ENCODE measurements around the gene PIK3R2. TPM values are rescaled to one million over a fixed set of nuclear protein-coding genes. Genes with fewer than 3 reads are reported as not detected.

Gene PIK3R2
- total and polyA plus RNA-seq, 2 of the 8 experiments (the other 6 are each of a cell fraction or from before 2014, with no cell fraction given), result 21.7 to 57.1 TPM

DNA sequence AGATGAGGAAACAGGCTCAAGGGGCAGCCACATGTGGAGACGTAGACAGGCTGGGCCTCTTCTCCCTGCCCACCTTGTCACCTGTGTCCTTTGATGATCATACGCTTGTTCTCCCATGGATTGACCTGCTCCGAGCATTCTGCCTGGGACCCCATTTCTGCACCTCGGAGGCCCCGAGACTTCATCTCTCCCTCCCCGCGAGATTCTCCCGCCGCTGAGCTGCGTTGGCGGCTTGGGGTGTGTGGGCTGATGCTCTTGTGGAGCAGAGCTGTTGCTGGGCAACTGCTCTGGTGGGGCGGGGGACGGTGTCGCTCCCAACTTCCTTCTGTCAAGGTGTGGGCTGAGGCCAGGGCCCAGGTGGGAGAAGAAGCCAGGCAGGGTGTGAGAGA, 33.3 kb upstream of the PIK3R2 start (continued):
- TF ChIP-seq, protein P1, sequence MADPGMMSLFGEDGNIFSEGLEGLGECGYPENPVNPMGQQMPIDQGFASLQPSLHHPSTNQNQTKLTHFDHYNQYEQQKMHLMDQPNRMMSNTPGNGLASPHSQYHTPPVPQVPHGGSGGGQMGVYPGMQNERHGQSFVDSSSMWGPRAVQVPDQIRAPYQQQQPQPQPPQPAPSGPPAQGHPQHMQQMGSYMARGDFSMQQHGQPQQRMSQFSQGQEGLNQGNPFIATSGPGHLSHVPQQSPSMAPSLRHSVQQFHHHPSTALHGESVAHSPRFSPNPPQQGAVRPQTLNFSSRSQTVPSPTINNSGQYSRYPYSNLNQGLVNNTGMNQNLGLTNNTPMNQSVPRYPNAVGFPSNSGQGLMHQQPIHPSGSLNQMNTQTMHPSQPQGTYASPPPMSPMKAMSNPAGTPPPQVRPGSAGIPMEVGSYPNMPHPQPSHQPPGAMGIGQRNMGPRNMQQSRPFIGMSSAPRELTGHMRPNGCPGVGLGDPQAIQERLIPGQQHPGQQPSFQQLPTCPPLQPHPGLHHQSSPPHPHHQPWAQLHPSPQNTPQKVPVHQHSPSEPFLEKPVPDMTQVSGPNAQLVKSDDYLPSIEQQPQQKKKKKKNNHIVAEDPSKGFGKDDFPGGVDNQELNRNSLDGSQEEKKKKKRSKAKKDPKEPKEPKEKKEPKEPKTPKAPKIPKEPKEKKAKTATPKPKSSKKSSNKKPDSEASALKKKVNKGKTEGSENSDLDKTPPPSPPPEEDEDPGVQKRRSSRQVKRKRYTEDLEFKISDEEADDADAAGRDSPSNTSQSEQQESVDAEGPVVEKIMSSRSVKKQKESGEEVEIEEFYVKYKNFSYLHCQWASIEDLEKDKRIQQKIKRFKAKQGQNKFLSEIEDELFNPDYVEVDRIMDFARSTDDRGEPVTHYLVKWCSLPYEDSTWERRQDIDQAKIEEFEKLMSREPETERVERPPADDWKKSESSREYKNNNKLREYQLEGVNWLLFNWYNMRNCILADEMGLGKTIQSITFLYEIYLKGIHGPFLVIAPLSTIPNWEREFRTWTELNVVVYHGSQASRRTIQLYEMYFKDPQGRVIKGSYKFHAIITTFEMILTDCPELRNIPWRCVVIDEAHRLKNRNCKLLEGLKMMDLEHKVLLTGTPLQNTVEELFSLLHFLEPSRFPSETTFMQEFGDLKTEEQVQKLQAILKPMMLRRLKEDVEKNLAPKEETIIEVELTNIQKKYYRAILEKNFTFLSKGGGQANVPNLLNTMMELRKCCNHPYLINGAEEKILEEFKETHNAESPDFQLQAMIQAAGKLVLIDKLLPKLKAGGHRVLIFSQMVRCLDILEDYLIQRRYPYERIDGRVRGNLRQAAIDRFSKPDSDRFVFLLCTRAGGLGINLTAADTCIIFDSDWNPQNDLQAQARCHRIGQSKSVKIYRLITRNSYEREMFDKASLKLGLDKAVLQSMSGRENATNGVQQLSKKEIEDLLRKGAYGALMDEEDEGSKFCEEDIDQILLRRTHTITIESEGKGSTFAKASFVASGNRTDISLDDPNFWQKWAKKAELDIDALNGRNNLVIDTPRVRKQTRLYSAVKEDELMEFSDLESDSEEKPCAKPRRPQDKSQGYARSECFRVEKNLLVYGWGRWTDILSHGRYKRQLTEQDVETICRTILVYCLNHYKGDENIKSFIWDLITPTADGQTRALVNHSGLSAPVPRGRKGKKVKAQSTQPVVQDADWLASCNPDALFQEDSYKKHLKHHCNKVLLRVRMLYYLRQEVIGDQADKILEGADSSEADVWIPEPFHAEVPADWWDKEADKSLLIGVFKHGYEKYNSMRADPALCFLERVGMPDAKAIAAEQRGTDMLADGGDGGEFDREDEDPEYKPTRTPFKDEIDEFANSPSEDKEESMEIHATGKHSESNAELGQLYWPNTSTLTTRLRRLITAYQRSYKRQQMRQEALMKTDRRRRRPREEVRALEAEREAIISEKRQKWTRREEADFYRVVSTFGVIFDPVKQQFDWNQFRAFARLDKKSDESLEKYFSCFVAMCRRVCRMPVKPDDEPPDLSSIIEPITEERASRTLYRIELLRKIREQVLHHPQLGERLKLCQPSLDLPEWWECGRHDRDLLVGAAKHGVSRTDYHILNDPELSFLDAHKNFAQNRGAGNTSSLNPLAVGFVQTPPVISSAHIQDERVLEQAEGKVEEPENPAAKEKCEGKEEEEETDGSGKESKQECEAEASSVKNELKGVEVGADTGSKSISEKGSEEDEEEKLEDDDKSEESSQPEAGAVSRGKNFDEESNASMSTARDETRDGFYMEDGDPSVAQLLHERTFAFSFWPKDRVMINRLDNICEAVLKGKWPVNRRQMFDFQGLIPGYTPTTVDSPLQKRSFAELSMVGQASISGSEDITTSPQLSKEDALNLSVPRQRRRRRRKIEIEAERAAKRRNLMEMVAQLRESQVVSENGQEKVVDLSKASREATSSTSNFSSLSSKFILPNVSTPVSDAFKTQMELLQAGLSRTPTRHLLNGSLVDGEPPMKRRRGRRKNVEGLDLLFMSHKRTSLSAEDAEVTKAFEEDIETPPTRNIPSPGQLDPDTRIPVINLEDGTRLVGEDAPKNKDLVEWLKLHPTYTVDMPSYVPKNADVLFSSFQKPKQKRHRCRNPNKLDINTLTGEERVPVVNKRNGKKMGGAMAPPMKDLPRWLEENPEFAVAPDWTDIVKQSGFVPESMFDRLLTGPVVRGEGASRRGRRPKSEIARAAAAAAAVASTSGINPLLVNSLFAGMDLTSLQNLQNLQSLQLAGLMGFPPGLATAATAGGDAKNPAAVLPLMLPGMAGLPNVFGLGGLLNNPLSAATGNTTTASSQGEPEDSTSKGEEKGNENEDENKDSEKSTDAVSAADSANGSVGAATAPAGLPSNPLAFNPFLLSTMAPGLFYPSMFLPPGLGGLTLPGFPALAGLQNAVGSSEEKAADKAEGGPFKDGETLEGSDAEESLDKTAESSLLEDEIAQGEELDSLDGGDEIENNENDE (IDR thresholded peaks at IDR 0.05; ENCODE audit: insufficient replicate concordance, low read length), result no peak
- no peak for TF ChIP-seq TCF12 (IDR thresholded peaks at IDR 0.05; ENCODE audit: low read depth, low read length)
- no peak for TF ChIP-seq YY1 (IDR thresholded peaks at IDR 0.05; ENCODE audit: low read depth, low read length)
- TF ChIP-seq MAFK (IDR thresholded peaks at IDR 0.05; ENCODE audit: low read depth, low read length), result no peak
- TF ChIP-seq, protein P2, sequence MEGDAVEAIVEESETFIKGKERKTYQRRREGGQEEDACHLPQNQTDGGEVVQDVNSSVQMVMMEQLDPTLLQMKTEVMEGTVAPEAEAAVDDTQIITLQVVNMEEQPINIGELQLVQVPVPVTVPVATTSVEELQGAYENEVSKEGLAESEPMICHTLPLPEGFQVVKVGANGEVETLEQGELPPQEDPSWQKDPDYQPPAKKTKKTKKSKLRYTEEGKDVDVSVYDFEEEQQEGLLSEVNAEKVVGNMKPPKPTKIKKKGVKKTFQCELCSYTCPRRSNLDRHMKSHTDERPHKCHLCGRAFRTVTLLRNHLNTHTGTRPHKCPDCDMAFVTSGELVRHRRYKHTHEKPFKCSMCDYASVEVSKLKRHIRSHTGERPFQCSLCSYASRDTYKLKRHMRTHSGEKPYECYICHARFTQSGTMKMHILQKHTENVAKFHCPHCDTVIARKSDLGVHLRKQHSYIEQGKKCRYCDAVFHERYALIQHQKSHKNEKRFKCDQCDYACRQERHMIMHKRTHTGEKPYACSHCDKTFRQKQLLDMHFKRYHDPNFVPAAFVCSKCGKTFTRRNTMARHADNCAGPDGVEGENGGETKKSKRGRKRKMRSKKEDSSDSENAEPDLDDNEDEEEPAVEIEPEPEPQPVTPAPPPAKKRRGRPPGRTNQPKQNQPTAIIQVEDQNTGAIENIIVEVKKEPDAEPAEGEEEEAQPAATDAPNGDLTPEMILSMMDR (IDR thresholded peaks at IDR 0.05; ENCODE audit: control extremely low read depth in 1 of 3, insufficient read depth in 1 of 3, low read depth in 1 of 3, low read length in 3 of 3), result no peak
- TF ChIP-seq EP300 (IDR thresholded peaks at IDR 0.05; ENCODE audit: borderline replicate concordance in 1 of 2, low read depth in 2 of 2, low read length in 2 of 2), result no peak
- TF ChIP-seq CEBPB (IDR thresholded peaks at IDR 0.05; ENCODE audit: low read depth, low read length), result no peak
- no peak for TF ChIP-seq CREB1 (IDR thresholded peaks at IDR 0.05)
- TF ChIP-seq ZNF274 (IDR thresholded peaks at IDR 0.05; ENCODE audit: borderline replicate concordance, extremely low read depth, low read length), result no peak
- no peak for TF ChIP-seq HDAC6 (IDR thresholded peaks at IDR 0.05; ENCODE audit: low read depth, low read length)
